Thyroid gland (tissue), 4 donors: ENCODE results near the gene LRFN3. TPM values are rescaled to one million over a fixed set of nuclear protein-coding genes. Genes with fewer than 3 reads are reported as not detected.

Experiments used
- DNase-seq, 2 donors: peaks; one replicate each; pipeline ENCODE4 v3.0.0-alpha.2; 2019
- H3K27ac ChIP-seq, 3 donors: fragments of 200-600 bp; sonication (generic); 1 replicate in 2 of 3; 2 replicates in 1 of 3; pipeline ENCODE4 v1.5.1; 2016 to 2019; ENCODE audit warnings: mild to moderate bottlenecking in 1 of 3, moderate library complexity in 1 of 3
- H3K27me3 ChIP-seq: fragments of 200-600 bp; sonication (generic); one replicate; pipeline ENCODE4 v1.5.1; 2019
- H3K36me3 ChIP-seq, 2 donors: fragments of 200-600 bp; sonication (generic); one replicate each; pipeline ENCODE4 v1.5.1; 2016 to 2019
- H3K4me1 ChIP-seq, 2 donors: fragments of 200-600 bp; sonication (generic); one replicate each; pipeline ENCODE4 v1.5.1; 2017 to 2019
- H3K4me3 ChIP-seq, 3 donors: fragments of 200-600 bp; sonication (generic); replicated peaks in 1 of 3; 1 replicate in 2 of 3; 2 replicates in 1 of 3; pipeline ENCODE4 v1.5.1; 2016; ENCODE audit warnings: mild to moderate bottlenecking in 1 of 3
- H3K9me3 ChIP-seq: fragments of 200-600 bp; sonication (generic); one replicate; pipeline ENCODE4 v1.5.1; 2017
- CTCF ChIP-seq, 6 experiments: fragments of 200-600 bp in 3 of 6; fragments of 450-650 bp in 3 of 6; sonication (generic) in 3 of 6; IDR thresholded peaks; one replicate each; pipeline ENCODE4 v1.5.1; 2016 to 2019; ENCODE audit warnings: antibody characterized with exemption in 6 of 6, mild to moderate bottlenecking in 2 of 6, inconsistent platforms in 1 of 6, moderate library complexity in 1 of 6
- POLR2A ChIP-seq, 2 donors: fragments of 450-650 bp; IDR thresholded peaks; one replicate each; pipeline ENCODE4 v1.6.1; 2017; ENCODE audit warnings: antibody characterized with exemption in 2 of 2, mild to moderate bottlenecking in 2 of 2, moderate library complexity in 1 of 2
- WGBS, 2 donors: methylation state at CpG; one replicate each; pipeline ENCODE4 v1.1.5; 2017; 5-methylcytosine and 5-hydroxymethylcytosine counted together
- intact Hi-C: fragments of 100-400 bp; cut with DNase I; formaldehyde crosslinking; loops from one replicate; pipeline ENCODE4 v1.15.1; 2023
- total RNA-seq, 4 donors: library from RNA; depleted of rRNA; stranded (reverse); fragments of >200 nt; gene quantifications; one replicate each; pipeline ENCODE4 v1.2.3, GENCODE V29; 2016

The LRFN3 gene
- total RNA-seq, 4 donors from 2014 or later: 7.1 to 15.5 (median 11.1) TPM

GRCh38 chr19:35942235-35942634 is 6.1 kb downstream of the LRFN3 start:
- WGBS, 2 donors: 94 to 100% methylated on average over 1 to 2 of the region's 3 CpGs
- Histone ChIP-seq H3K4me3 (no peak overlapping the region), H3K27ac (no peak overlapping the region), H3K27me3 (no peaks in the 10 kb centered on the region), H3K4me1 (peaks cover 4 to 8% of the 10 kb centered on the region in 2 donors), H3K36me3 (peaks cover 13 to 14% of the 10 kb centered on the region in 2 donors), H3K9me3 (no peaks in the 10 kb centered on the region)
- intact Hi-C loops: no loop called here
- DNase-seq: no peak
- TF ChIP-seq POLR2A (IDR thresholded peaks at IDR 0.05): no peak

- no peak overlapping the region for H3K4me3 ChIP-seq
- H3K9me3 ChIP-seq: no peaks in the 10 kb centered on the region
- H3K27me3 ChIP-seq: no peaks in the 10 kb centered on the region
- intact Hi-C loops: no loop called here
- H3K27ac ChIP-seq: no peak overlapping the region
- 90% methylated on average over 9 of the region's 9 CpGs for WGBS, 2 donors
- no peaks in the 10 kb centered on the region for H3K4me1 ChIP-seq
- H3K36me3 ChIP-seq: peaks cover 13 to 14% of the 10 kb centered on the region in 2 donors
- no peak for DNase-seq
- no peak for TF ChIP-seq CTCF (IDR thresholded peaks at IDR 0.05)
- TF ChIP-seq POLR2A (IDR thresholded peaks at IDR 0.05): no peak
These were observed 7.4 kb downstream of the LRFN3 start for GRCh38 chr19:35943321-35944301.

DNA sequence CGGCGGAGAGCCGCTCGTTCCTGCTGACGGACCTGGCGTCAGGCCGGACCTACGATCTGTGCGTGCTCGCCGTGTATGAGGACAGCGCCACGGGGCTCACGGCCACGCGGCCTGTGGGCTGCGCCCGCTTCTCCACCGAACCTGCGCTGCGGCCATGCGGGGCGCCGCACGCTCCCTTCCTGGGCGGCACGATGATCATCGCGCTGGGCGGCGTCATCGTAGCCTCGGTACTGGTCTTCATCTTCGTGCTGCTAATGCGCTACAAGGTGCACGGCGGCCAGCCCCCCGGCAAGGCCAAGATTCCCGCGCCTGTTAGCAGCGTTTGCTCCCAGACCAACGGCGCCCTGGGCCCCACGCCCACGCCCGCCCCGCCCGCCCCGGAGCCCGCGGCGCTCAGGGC is 8.4 kb downstream of the LRFN3 start:
- DNase-seq: no peak
- intact Hi-C loops: no loop called here
- Histone ChIP-seq H3K36me3 (peaks cover 13 to 14% of the 10 kb centered on the region in 2 donors), H3K27me3 (no peaks in the 10 kb centered on the region), H3K4me3 (no peak overlapping the region), H3K9me3 (no peaks in the 10 kb centered on the region), H3K4me1 (no peaks in the 10 kb centered on the region), H3K27ac (no peak overlapping the region)
- TF ChIP-seq CTCF (IDR thresholded peaks at IDR 0.05) (no peak), POLR2A (IDR thresholded peaks at IDR 0.05) (no peak)
- 84% methylated on average over 20 to 43 of the region's 52 CpGs for WGBS, 2 donors

DNA sequence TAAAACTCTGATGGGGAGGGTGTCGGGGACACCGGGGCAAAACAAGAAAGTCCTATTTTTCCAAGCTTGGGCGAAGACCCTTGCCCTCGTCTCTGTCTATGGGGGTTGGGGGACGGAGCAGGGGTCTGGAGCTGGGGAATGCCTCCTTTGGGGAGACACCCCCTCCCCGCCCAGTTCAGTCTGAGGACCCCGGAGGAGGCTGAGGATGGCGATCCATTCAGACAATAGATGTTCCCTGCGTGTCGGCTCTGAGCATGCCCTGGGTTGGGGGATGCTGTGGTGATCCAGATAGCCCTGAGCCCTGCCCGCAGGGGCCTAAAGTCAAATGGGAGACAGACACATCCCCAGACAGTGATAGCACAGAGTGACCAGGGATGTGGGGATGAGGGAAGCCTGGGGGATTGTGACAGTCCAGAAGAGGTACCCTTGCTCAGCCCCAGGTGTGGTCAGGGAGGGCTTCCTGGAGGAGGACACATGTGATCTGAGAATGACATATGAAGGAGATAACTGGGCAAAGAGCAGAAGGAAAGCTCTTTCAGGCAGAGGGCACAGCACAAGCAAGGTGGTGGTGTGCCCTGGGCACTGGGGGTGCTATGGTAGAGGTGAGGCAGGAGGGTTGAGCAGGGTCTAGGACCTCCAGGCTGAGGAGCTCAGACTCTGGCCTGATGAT is 9.1 kb downstream of the LRFN3 start:
- Histone ChIP-seq H3K27me3 (no peaks in the 10 kb centered on the region), H3K4me1 (no peaks in the 10 kb centered on the region), H3K9me3 (no peaks in the 10 kb centered on the region), H3K27ac (no peak overlapping the region), H3K36me3 (peaks cover 8 to 10% of the 10 kb centered on the region in 2 donors), H3K4me3 (no peak overlapping the region)
- no peak for TF ChIP-seq CTCF (IDR thresholded peaks at IDR 0.05)
- no peak for TF ChIP-seq POLR2A (IDR thresholded peaks at IDR 0.05)
- DNase-seq: no peak
- intact Hi-C loops: no loop called here
- 94 to 97% methylated on average over 5 to 11 of the region's 11 CpGs for WGBS, 2 donors

- intact Hi-C loops: no loop called here
- WGBS, 2 donors: 89 to 99% methylated on average over 4 of the region's 4 CpGs
- H3K27ac ChIP-seq: no peak overlapping the region
- H3K4me1 ChIP-seq: no peaks in the 10 kb centered on the region
- DNase-seq: no peak
- TF ChIP-seq CTCF (IDR thresholded peaks at IDR 0.05) (no peak), POLR2A (IDR thresholded peaks at IDR 0.05) (no peak)
- H3K4me3 ChIP-seq: no peak overlapping the region
- H3K36me3 ChIP-seq: peaks cover 5 to 6% of the 10 kb centered on the region in 2 donors
- H3K9me3 ChIP-seq: no peaks in the 10 kb centered on the region
- no peaks in the 10 kb centered on the region for H3K27me3 ChIP-seq
These were observed 10.0 kb downstream of the LRFN3 start for GRCh38 chr19:35946203-35946602.
